ENCODE results near the gene LNPK.
"Not testable (repeated sequence)": the region's sequence is repeated elsewhere in the genome, so short reads cannot be mapped to it uniquely, and the experiment has no call there.

Gene LNPK

GRCh38 chr2:175966839-175967238 lies 35.2 kb downstream of the LNPK start:
- intact Hi-C loops (cut with DNase I; ENCODE audit: low total_unique reads) = no loop called here
- Histone ChIP-seq H3K27me3 (no peaks in the 10 kb centered on the region), H3K36me3 (peaks cover 3 to 13% (median 6%) of the 10 kb centered on the region in 3 donors), H3K4me3 (no peak overlapping the region), H3K27ac (no peak overlapping the region), H3K9me3 (no peaks in the 10 kb centered on the region), H3K4me1 (no peaks in the 10 kb centered on the region)
- TF ChIP-seq CTCF (IDR thresholded peaks at IDR 0.05) = no peak
- DNase-seq = no peak

- H3K9me3 ChIP-seq = no peaks in the 10 kb centered on the region
- no peak for TF ChIP-seq CTCF (IDR thresholded peaks at IDR 0.05)
- H3K27ac ChIP-seq = no peak overlapping the region
- no peak for DNase-seq
- H3K4me1 ChIP-seq = no peaks in the 10 kb centered on the region
- no peaks in the 10 kb centered on the region for H3K27me3 ChIP-seq
- intact Hi-C loops (cut with DNase I; ENCODE audit: low total_unique reads) = no loop called here
- H3K36me3 ChIP-seq = peaks cover 3 to 13% (median 6%) of the 10 kb centered on the region in 3 donors
- H3K4me3 ChIP-seq = no peak overlapping the region
These were observed 36.3 kb downstream of the LNPK start for GRCh38 chr2:175965773-175966172.

GRCh38 chr2:175964195-175964594 lies 37.9 kb downstream of the LNPK start:
- no peaks in the 10 kb centered on the region for H3K4me1 ChIP-seq

GRCh38 chr2:175963171-175963570 lies 38.9 kb downstream of the LNPK start:
- peaks cover 4 to 13% (median 11%) of the 10 kb centered on the region in 3 donors for H3K36me3 ChIP-seq
- H3K4me3 ChIP-seq; H3K9me3 ChIP-seq; H3K27ac ChIP-seq; intact Hi-C loops (cut with DNase I; ENCODE audit: low total_unique reads); H3K4me1 ChIP-seq; DNase-seq; H3K27me3 ChIP-seq: not testable (repeated sequence)

More at GRCh38 chr2:175964195-175964594, 37.9 kb downstream of the LNPK start:
- H3K36me3 ChIP-seq = peaks cover 3 to 13% (median 9%) of the 10 kb centered on the region in 3 donors
- TF ChIP-seq CTCF (IDR thresholded peaks at IDR 0.05) = no peak
- intact Hi-C loops (cut with DNase I; ENCODE audit: low total_unique reads) = no loop called here
- H3K27ac ChIP-seq = no peak overlapping the region
- no peaks in the 10 kb centered on the region for H3K9me3 ChIP-seq
- DNase-seq = no peak
- H3K4me3 ChIP-seq = no peak overlapping the region
- H3K27me3 ChIP-seq = no peaks in the 10 kb centered on the region

GRCh38 chr2:175957845-175958244 lies 44.2 kb downstream of the LNPK start:
- H3K27ac ChIP-seq = no peak overlapping the region
- H3K4me1 ChIP-seq = peaks cover 0 to 3% (median 0%) of the 10 kb centered on the region in 4 donors
- H3K4me3 ChIP-seq = no peak overlapping the region
- no peaks in the 10 kb centered on the region for H3K27me3 ChIP-seq
- intact Hi-C loops (cut with DNase I; ENCODE audit: low total_unique reads) = no loop called here
- DNase-seq = no peak
- TF ChIP-seq CTCF (IDR thresholded peaks at IDR 0.05) = no peak
- peaks cover 9 to 27% (median 19%) of the 10 kb centered on the region in 3 donors for H3K36me3 ChIP-seq
- no peaks in the 10 kb centered on the region for H3K9me3 ChIP-seq

- H3K27me3 ChIP-seq = no peaks in the 10 kb centered on the region
- H3K27ac ChIP-seq = no peak overlapping the region
- H3K9me3 ChIP-seq = no peaks in the 10 kb centered on the region
- H3K36me3 ChIP-seq = peaks cover 9 to 27% (median 16%) of the 10 kb centered on the region in 3 donors
- H3K4me3 ChIP-seq = no peak overlapping the region
- TF ChIP-seq CTCF (IDR thresholded peaks at IDR 0.05) = no peak
- peaks cover 0 to 3% (median 0%) of the 10 kb centered on the region in 4 donors for H3K4me1 ChIP-seq
- DNase-seq = no peak
- intact Hi-C loops (cut with DNase I; ENCODE audit: low total_unique reads) = no loop called here
These were observed 46.9 kb downstream of the LNPK start for GRCh38 chr2:175955136-175955535.
